ENCODE measurements around the gene SLC39A11. TPM values are rescaled to one million over a fixed set of nuclear protein-coding genes. Genes with fewer than 3 reads are reported as not detected.

SLC39A11 gene
- total and polyA plus RNA-seq, 4 donors = 18.9 to 44.9 (median 28.2) TPM

- DNase-seq (ENCODE audit: low spot score) = no peak
- no peaks in the 10 kb centered on the region for H3K27me3 ChIP-seq (ENCODE audit: control insufficient read depth in 4 of 4, insufficient read depth in 4 of 4, low read length in 3 of 4)
- H3K36me3 ChIP-seq (ENCODE audit: control insufficient read depth in 4 of 4, insufficient read depth in 3 of 4, low read depth in 1 of 4, low read length in 3 of 4) = no peaks in the 10 kb centered on the region
- H3K4me3 ChIP-seq (ENCODE audit: low read depth in 1 of 3, low read length in 3 of 3) = no peak overlapping the region
- TF ChIP-seq SP1 (IDR thresholded peaks at IDR 0.05) = no peak
- TF ChIP-seq ATF3 (IDR thresholded peaks at IDR 0.05) = no peak
- no peak for TF ChIP-seq FOXA1 (IDR thresholded peaks at IDR 0.05)
- no peak for TF ChIP-seq REST (IDR thresholded peaks at IDR 0.05)
- TF ChIP-seq RAD21 (IDR thresholded peaks at IDR 0.05) = no peak
- TF ChIP-seq HNF4G (IDR thresholded peaks at IDR 0.05) = no peak
- no peak for TF ChIP-seq ZBTB33 (IDR thresholded peaks at IDR 0.05)
- no peak overlapping the region for H3K9ac ChIP-seq (ENCODE audit: low read depth in 1 of 2, low read length in 2 of 2)
- H3K9me3 ChIP-seq (ENCODE audit: control insufficient read depth in 4 of 4, low read length in 3 of 4) = peaks cover 0 to 6% (median 4%) of the 10 kb centered on the region in 4 donors
- WGBS = 65% methylated on average over 2 of the region's 2 CpGs
- no peak overlapping the region for H3K27ac ChIP-seq (ENCODE audit: low read depth in 1 of 2, low read length in 2 of 2)
- no peaks in the 10 kb centered on the region for H3K4me1 ChIP-seq (ENCODE audit: control insufficient read depth in 4 of 4, insufficient read depth in 4 of 4, low read length in 3 of 4)
Measured at GRCh38 chr17:72707881-72708280, 384.6 kb downstream of the SLC39A11 start.

GRCh38 chr17:72706396-72706981, 386.0 kb downstream of the SLC39A11 start:
- Histone ChIP-seq H3K9ac (ENCODE audit: low read depth in 1 of 2, low read length in 2 of 2) (no peak overlapping the region), H3K27me3 (ENCODE audit: control insufficient read depth in 4 of 4, insufficient read depth in 4 of 4, low read length in 3 of 4) (no peaks in the 10 kb centered on the region), H3K4me1 (ENCODE audit: control insufficient read depth in 4 of 4, insufficient read depth in 4 of 4, low read length in 3 of 4) (no peaks in the 10 kb centered on the region), H3K9me3 (ENCODE audit: control insufficient read depth in 4 of 4, low read length in 3 of 4) (peaks cover 0 to 4% (median 2%) of the 10 kb centered on the region in 4 donors), H3K36me3 (ENCODE audit: control insufficient read depth in 4 of 4, insufficient read depth in 3 of 4, low read depth in 1 of 4, low read length in 3 of 4) (no peaks in the 10 kb centered on the region), H3K27ac (ENCODE audit: low read depth in 1 of 2, low read length in 2 of 2) (no peak overlapping the region), H3K4me3 (ENCODE audit: low read depth in 1 of 3, low read length in 3 of 3) (no peak overlapping the region)
- 88% methylated on average over 3 of the region's 3 CpGs for WGBS
- TF ChIP-seq HNF4A (conservative IDR thresholded peaks at IDR 0.05) (no peak), ZBTB33 (IDR thresholded peaks at IDR 0.05) (no peak), CTCF (IDR thresholded peaks at IDR 0.05; ENCODE audit: low read depth, low read length, missing input control) (no peak), HNF4G (IDR thresholded peaks at IDR 0.05) (no peak), ATF3 (IDR thresholded peaks at IDR 0.05) (no peak), TAF1 (conservative IDR thresholded peaks at IDR 0.05) (no peak)
- DNase-seq (ENCODE audit: low spot score) = no peak
